ENCODE measurements around the gene NCF1.
"Not testable (repeated sequence)": the region's sequence is repeated elsewhere in the genome, so short reads cannot be mapped to it uniquely, and the experiment has no call there.

NCF1 gene

DNA sequence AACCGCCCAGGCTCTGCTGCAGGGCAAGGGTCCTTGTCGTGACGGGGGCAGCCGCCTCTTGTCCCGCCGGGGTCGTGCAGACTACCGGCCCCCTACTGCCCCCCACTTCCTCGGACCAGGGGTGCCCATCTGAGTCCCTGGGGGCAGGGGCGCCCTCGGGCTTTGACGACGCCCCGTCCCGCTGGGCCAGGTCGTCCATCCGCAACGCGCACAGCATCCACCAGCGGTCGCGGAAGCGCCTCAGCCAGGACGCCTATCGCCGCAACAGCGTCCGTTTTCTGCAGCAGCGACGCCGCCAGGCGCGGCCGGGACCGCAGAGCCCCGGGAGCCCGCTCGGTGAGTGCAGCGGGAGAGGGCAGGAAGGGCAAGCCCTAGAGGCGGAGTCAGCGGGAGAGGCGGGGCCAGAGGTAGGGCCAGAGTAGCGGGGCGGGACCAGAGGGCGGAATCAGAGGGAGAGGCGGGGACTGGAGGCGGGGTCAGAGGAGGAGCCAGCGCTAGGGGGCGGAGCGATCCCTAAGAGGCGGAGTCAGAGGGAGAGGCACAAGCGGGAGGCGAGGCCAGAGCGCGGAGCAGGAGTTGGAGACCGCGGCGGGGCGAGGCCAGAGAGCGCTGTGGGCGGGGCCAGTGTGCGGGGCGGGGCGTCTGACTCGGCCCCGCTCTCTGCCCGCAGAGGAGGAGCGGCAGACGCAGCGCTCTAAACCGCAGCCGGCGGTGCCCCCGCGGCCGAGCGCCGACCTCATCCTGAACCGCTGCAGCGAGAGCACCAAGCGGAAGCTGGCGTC is 14.7 kb downstream of the NCF1 start:
- peak; percentile 52 for TF ChIP-seq CTCF (IDR thresholded peaks at IDR 0.05)
- not testable (repeated sequence) for H3K4me1 ChIP-seq (ENCODE audit: control insufficient read depth in 1 of 2, insufficient read depth in 1 of 2, low read depth in 1 of 2, low read length in 1 of 2); H3K9me3 ChIP-seq; H3K27me3 ChIP-seq; H3K4me3 ChIP-seq (ENCODE audit: low read depth in 1 of 2, low read length in 1 of 2)
- peaks cover 20% of the 10 kb centered on the region for H3K36me3 ChIP-seq
- H3K27ac ChIP-seq, result peak overlapping the region; percentile 54

GRCh38 chr7:74789200-74789736 is 15.5 kb downstream of the NCF1 start:
- H3K27me3 ChIP-seq; H3K4me3 ChIP-seq (ENCODE audit: low read depth in 1 of 2, low read length in 1 of 2); H3K27ac ChIP-seq; H3K9me3 ChIP-seq; H3K4me1 ChIP-seq (ENCODE audit: control insufficient read depth in 1 of 2, insufficient read depth in 1 of 2, low read depth in 1 of 2, low read length in 1 of 2): not testable (repeated sequence)
- peaks cover 14% of the 10 kb centered on the region for H3K36me3 ChIP-seq

- not testable (repeated sequence) for H3K36me3 ChIP-seq; H3K9me3 ChIP-seq; H3K27me3 ChIP-seq; H3K4me3 ChIP-seq (ENCODE audit: low read depth in 1 of 2, low read length in 1 of 2); H3K27ac ChIP-seq; H3K4me1 ChIP-seq (ENCODE audit: control insufficient read depth in 1 of 2, insufficient read depth in 1 of 2, low read depth in 1 of 2, low read length in 1 of 2)
These were observed 24.2 kb downstream of the NCF1 start for GRCh38 chr7:74797848-74798622.

GRCh38 chr7:74798644-74799043 is 24.8 kb downstream of the NCF1 start:
- H3K36me3 ChIP-seq; H3K9me3 ChIP-seq; H3K27ac ChIP-seq; H3K27me3 ChIP-seq; H3K4me1 ChIP-seq (ENCODE audit: control insufficient read depth in 1 of 2, insufficient read depth in 1 of 2, low read depth in 1 of 2, low read length in 1 of 2); H3K4me3 ChIP-seq (ENCODE audit: low read depth in 1 of 2, low read length in 1 of 2): not testable (repeated sequence)

DNA sequence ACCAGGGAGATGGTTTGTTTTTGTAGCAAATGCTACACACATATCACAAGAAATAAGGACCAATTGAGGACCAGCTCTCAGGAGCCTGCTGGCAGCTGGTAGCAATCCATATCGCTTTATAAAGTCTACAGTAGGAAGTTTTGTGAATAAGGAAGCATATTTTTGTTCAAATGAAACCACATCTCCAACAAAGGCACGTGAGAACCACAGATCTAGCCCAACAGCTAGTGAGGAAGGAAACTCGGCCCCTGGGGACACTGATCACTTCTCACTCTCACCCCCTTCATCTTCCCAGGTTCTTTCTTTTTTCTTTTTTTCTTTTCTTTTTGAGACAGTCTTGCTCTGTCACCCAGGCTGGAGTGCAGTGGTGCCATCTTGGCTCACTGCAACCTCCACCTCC is 42.1 kb downstream of the NCF1 start:
- not testable (repeated sequence) for H3K27me3 ChIP-seq; H3K4me1 ChIP-seq (ENCODE audit: control insufficient read depth in 1 of 2, insufficient read depth in 1 of 2, low read depth in 1 of 2, low read length in 1 of 2); H3K36me3 ChIP-seq; H3K9me3 ChIP-seq; H3K27ac ChIP-seq; H3K4me3 ChIP-seq (ENCODE audit: low read depth in 1 of 2, low read length in 1 of 2)

GRCh38 chr7:74820146-74820805 is 46.5 kb downstream of the NCF1 start:
- not testable (repeated sequence) for H3K36me3 ChIP-seq; H3K9me3 ChIP-seq; H3K4me3 ChIP-seq (ENCODE audit: low read depth in 1 of 2, low read length in 1 of 2); H3K27me3 ChIP-seq; H3K27ac ChIP-seq; H3K4me1 ChIP-seq (ENCODE audit: control insufficient read depth in 1 of 2, insufficient read depth in 1 of 2, low read depth in 1 of 2, low read length in 1 of 2)

GRCh38 chr7:74821259-74821658 is 47.4 kb downstream of the NCF1 start:
- H3K4me1 ChIP-seq (ENCODE audit: control insufficient read depth in 1 of 2, insufficient read depth in 1 of 2, low read depth in 1 of 2, low read length in 1 of 2); H3K9me3 ChIP-seq; H3K4me3 ChIP-seq (ENCODE audit: low read depth in 1 of 2, low read length in 1 of 2); H3K27me3 ChIP-seq; H3K36me3 ChIP-seq; H3K27ac ChIP-seq: not testable (repeated sequence)

GRCh38 chr7:74829959-74830358 is 56.1 kb downstream of the NCF1 start:
- not testable (repeated sequence) for H3K27ac ChIP-seq; H3K4me3 ChIP-seq (ENCODE audit: low read depth in 1 of 2, low read length in 1 of 2); H3K9me3 ChIP-seq; H3K36me3 ChIP-seq; H3K27me3 ChIP-seq; H3K4me1 ChIP-seq (ENCODE audit: control insufficient read depth in 1 of 2, insufficient read depth in 1 of 2, low read depth in 1 of 2, low read length in 1 of 2)

GRCh38 chr7:74830411-74830810 is 56.6 kb downstream of the NCF1 start:
- H3K27ac ChIP-seq; H3K4me1 ChIP-seq (ENCODE audit: control insufficient read depth in 1 of 2, insufficient read depth in 1 of 2, low read depth in 1 of 2, low read length in 1 of 2); H3K4me3 ChIP-seq (ENCODE audit: low read depth in 1 of 2, low read length in 1 of 2); H3K27me3 ChIP-seq; H3K36me3 ChIP-seq; H3K9me3 ChIP-seq: not testable (repeated sequence)
